GM21447 (cell line): ENCODE data around the gene GPC5.
"Not testable (repeated sequence)": the region's sequence is repeated elsewhere in the genome, so short reads cannot be mapped to it uniquely, and the experiment has no call there.

Experiments
- ATAC-seq: cut with Tn5 transposase; IDR thresholded peaks from one replicate; pipeline ENCODE4 v1.9.1; 2021; ENCODE audit not compliant: unreplicated experiment

The GPC5 gene

DNA sequence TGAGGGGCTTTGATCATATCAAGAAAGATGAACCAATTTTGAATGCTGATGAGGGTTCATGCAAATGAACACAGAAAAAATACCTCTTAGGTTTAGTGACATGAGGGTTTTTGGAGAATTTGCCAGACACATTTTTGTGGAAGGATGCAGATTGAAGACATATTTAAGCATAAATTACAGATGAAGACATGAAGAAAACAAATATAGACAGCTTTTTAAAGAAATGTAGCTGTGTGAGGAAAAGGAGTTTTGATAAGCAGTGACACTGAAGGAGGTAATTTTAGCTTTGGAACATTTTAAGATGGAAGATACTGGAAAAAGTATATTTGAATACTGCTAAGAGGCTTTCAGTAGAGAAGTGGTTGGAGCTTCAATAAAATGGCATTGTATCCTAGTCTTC is 1017.4 kb downstream of the GPC5 start:
- no peak for ATAC-seq

DNA sequence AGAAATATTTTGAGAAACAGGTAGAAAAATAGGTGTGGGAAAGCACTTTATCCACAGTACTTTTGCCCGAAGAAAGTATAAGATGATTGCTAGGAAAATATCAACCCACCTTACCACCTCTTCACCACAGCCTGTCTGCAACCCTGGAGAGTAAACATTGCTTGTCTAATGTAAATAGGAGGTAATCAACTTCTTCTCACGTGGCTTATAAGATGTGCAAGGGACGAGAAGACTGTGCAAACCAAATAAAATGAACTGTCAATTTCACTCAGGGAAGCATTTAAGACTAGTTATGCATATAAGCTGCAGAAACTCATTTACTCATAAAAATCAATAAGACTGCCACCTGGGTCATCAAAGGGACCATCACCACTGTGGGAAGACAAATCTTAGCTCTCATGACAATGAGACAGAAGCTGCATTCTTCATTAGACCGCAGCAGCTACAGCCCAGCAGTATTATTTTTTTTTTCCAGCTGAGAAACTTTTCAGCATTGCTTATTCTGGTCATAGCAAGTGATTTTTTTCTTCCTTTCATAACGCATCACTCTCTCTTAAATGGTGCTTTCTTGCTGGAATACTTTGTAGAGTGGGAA is 1020.5 kb downstream of the GPC5 start:
- ATAC-seq, result no peak

DNA sequence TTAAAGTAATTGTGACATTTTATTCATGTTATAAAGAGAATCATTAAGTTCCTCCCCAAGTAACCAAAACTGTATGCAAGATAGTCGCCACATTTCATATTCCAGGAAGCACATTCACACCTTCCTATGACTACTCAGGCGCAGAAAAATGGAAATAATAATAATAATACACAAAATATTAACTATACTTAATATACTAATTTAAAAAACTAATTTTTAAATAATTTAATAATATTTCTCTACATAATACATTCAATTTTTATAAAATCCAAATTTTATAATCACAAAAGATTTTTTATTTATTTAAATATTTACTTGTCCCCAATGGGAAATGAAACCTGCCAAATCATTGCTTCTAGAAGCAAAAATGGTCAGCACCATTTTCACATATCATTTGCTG is 1030.8 kb downstream of the GPC5 start:
- no peak for ATAC-seq

DNA sequence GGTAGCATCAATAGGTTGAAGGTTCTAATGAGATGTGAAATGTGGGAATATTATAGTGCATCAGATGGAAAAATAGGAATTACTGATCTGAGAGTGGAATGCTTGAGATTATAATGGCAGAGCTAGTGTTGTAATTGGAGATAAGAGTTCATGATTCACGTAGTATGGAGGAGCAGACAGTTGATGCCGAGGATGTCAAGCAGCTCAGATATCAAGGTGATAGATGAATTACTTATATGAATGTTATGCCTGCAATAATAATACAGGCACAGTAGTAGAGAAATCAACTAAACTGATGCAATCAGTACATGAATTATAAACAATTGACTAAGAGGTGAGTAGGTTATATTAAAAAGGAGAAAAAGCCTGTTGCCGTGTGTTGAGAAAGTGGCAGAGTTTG is 1035.0 kb downstream of the GPC5 start:
- ATAC-seq, result no peak

DNA sequence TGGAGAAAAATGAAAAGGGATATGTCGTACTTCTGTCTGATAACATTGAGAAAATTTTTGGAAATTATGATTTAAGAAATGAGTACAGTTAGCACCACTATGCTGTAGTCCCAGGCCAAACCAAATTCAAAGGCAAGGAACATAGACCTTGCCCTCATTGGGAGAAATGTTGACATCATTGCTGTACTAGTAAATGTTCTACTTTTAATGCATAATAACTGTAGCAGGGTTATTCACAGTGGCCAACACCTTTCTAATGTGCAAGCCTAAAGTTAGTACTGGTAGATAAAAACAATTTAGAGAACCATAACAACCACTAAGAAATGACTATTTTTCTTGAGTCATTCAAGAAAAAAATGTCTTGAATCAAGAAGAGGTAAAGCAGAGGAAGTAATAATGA is 1035.5 kb downstream of the GPC5 start:
- no peak for ATAC-seq

DNA sequence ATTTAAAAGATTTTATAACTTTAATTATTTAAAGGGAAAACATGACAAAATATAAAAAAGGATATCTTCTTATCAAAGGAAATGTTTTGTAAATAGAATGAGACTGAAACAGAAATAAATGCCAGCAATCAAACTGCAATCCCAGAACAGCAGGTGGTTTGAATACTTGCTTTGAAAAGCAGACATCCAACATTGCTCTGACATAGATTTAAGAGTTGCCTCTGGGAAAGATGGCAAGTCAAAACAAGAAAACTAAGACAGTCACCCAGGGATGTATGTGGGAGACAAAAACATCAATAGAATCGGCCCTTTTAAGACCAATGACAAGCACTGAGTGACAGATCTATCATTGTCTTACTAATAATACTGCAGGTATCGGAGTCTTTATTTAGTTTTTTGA is 1038.5 kb downstream of the GPC5 start:
- no peak for ATAC-seq

DNA sequence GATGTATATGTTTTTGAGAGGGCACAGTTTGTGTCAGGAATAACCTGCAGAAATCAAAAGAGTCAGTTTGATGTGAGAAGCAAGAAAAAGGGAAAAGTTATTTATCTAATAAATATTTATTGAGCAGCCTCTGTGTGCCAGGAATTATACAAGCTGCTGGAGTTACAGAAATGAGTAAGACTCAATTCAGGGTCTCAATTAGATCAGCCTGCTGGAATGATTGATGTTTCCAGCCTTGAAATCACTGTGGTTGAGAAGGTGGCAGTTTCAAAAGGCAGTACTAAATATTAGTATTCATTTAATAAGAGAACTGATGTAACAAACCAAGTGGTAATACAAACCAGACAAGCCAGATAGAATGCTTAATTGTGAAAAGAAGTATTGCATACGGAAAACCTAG is 1045.8 kb downstream of the GPC5 start:
- no peak for ATAC-seq

DNA sequence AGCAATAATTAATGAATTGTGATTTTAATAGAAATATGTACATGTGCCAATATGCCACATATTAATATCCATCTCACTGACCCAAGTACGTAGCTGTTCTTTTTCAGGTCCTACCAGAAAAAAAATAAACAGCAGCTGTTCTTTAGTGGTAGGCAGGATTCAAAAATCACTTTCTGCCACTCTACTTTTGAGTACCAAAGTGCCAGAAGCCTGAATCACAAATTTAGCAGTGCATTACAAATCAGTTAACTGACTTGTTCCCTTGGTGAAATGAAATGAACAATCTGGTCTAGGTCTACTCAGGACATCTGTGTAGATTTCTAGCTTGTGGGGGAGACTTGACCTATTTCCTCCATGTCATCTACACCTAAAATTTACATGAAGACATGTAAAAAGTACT is 1052.6 kb downstream of the GPC5 start:
- ATAC-seq, result no peak

DNA sequence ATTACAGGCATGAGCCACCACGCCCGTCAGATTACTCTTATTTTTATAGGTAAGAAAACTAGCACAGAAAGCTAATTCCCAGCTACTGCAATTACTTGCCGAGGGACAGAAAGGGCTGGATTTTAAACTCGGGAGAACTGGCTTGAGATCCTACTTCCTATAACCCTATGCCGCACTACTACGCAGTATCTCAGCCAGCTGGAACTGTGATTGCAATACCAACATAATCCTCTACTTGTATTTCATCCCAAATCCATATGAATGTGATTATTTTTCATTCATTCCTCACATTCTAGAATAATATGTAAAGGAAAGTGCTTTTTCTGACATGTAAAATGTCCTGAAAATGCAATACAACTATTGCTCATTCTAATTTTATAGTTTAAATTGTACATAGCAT is 1054.4 kb downstream of the GPC5 start:
- no peak for ATAC-seq

DNA sequence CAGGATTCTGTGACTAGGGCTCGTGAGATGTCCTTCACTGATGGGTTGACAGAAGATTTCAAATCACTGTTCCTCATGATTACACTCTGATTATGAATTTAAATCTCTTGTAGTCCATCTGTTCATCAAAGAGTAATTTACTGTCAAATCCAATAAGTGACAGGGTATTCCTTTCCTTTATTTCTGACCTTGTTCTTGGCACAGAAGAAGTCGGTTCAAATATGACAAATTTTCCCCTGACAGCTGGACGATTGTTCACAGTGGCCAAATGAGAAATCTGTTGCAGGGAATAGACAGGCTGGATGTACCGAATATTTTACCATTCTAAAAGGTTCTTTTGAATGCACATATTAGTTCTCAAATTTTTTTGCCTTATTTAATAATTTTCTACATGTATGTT is 1060.9 kb downstream of the GPC5 start:
- no peak for ATAC-seq

DNA sequence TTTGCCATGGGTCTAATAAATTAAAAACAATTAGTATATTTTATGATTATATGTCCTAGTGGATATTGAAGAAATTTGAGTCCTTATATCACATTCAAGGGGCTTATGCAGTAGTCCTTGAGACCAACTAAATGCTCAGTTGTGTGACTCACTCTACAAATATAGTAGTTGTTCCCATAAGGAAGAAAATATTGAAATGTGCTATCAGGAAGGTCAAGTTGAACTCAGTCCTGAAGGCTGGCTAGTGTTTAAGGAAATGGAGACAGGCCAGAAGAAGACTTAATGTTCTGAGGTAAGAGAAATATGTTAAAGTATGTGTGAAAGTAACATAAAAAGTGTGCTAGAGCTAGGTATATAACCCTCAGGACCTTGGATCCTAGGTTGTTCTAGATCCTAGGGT is 1062.1 kb downstream of the GPC5 start:
- no peak for ATAC-seq

DNA sequence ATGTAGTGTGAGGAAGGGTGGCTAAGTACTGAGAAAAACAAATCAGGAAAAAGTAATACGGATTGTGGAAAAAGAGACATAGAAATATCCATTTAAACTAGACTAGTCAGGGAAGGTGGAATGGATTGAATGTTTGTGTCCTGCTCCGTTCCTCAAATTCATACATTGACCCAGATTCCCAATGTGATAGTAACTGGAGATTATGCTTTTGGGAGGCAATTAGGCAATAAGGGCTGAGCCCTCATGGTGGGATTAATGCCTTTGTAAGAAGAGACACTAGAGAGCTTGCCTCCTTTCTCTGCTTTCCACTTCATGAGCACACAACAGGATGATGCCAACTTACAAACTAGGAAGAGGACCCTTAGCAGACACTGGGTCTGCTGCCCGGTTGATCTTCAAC is 1063.0 kb downstream of the GPC5 start:
- ATAC-seq, result no peak

DNA sequence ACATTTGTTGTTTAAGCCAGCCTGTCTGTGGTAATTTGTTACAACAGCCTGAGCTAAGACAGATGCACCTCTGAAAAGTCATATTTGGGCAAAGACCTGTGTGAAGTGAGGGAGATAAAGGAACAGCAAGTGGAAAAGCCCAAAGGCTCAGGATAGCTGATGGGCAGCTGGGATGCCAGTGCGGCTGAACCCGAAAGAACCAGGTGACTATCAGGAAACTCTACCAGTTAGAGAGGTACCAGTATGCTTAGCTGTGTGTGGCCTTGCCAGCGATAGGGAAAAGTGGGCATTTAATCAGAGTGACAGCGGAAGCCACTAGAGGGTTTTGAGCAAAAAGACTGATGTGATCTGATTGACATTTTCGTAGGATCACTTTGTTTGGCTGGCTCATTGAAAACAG is 1063.4 kb downstream of the GPC5 start:
- no peak for ATAC-seq

DNA sequence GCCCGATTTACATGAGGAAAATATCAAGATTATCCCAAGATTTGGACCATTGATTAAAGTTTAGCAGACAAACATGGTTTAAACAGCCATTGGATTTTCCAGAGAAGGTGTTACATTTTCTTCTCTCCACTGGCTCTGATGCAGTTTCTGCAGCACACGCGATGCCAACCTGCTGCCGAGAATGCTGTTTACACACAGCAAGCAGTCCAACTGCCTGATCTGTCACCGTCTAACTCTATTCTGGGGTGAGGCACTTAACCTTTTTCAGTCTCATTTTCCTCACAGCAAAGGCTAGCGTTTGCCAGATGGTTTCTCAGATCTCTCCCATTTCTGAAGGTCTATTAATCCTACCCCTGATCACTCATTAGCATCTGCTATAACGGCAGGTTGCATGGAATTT is 1064.7 kb downstream of the GPC5 start:
- ATAC-seq, result no peak

DNA sequence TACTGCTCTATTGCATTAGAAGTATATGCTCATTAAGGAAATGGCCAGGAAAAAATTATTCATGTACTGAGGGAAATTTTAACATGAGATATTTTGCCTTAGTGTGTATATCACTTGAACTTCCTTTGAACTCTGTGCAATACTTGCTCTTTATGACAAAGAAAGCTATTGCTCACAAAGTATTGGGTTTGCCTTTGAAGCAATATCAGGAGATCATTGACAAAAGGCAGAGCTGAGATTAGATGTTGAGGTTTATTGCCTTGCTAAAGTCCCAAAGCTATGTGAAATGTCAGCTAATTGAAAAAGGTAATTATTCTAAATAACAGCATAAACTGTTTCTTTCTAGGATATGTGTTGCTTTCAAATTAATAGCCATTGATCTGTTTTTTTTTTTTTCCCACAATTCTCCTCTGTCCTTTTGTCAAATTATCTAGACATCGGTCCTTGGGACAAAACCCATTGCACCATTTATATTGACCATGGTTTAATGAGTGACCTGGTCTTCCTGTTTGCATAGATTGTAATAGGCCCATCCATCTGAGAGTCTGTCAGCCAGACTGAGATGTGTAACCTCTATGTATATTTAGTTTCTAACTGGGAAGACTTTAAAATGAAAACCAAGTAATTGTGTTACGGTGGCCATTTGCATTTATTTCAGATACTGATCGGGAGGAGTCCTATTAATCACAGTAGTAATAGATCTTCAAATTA is 1075.5 kb downstream of the GPC5 start:
- no peak for ATAC-seq

DNA sequence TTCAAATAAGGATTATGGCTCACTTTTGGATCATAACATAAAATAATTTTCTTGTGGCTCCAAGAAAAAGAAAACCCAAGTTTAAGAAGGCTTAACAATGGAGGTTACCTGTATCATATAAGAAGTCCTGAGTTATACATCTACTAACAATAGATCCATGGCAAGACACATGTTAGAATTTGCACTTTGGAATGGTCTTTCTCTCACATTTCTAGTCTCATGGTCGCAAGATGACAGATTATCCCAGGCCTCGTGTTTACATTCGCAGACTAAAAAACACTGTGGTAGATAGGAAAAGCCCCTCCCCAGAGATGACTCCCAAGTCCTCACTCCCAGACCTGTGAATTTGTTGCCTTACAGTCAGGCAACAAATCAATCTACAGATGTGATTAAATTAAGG is 1082.0 kb downstream of the GPC5 start:
- ATAC-seq, result no peak

DNA sequence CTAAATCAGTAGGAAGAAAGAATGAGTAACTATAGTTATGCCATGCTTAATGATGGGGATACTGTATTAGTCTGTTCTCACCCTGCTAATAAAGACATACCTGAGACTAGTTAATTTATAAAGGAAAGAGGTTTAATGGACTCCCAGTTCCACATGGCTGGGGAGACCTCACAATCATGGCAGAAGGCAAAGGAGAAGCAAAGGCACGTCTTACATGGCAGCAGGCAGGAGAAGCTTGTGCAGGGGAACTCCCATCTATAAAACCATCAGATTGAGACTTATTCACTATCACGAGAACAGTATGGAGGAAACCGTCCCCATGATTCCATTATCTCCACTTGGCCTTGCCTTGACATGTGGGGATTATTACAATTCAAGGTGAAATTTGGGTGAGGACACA is 1084.4 kb downstream of the GPC5 start:
- ATAC-seq, result not testable (repeated sequence)

DNA sequence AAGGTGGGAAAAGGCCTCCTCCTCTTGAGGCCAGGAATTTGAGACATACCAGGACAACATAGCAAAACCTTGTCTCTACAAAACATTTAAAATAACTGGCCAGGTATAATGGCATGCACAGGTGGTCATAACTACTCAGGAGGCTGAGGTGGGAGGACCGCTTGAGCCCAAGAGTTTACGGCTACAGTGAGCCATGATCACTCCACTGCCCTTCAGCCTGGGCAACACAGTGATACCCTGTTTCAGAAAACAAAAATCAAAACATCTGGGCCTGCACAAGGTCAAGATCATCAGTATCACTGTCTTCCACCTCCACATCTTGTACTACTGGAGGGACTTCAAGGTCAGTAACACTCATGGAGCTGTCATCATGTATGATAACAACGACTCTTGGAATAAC is 1085.5 kb downstream of the GPC5 start:
- ATAC-seq, result no peak

DNA sequence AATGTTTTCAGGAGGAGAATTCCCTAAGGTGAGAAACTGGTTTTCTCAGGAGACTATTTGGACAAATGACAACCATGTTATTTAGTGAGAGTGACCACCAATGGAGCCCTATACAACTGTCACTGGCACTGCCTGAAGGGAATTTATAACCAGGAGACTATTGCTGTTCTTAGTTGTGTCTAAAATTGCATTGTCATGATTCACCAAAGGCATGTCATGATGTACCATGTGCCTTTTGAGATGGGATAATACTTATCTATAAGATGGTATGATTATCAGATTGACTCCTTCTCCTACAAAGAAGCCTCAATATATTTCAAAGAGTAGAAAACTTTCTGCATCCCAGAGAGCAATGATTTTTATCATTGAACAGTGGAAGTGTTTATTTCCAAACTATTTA is 1088.8 kb downstream of the GPC5 start:
- ATAC-seq, result no peak

DNA sequence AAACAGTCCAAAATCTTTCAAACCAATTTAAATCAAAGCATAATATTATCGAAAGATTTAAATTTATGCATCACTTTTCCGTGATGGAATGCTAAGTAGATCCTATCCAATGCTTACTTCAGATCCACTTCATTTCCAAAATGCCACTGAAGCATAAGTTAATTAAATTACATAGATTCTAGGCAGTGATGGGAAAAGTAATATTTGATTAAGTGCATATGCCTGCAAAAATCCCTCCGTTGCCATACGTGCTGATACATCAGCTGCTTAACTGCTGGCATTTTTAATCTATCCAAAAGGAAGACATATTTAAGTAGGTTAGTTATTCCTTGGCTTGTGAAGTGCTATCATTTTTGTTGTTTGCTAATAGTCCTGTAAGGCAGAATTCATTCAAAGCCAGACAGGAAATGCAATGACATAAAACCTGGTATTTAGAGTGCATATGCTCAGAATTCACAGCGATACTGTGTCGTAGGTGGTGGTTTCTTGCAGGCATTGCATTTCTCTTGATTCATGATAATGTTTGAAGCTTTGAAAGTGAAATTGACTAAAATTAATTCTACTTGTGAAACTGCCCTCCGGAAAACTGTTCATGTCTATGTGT is 1089.9 kb downstream of the GPC5 start:
- ATAC-seq, result no peak

DNA sequence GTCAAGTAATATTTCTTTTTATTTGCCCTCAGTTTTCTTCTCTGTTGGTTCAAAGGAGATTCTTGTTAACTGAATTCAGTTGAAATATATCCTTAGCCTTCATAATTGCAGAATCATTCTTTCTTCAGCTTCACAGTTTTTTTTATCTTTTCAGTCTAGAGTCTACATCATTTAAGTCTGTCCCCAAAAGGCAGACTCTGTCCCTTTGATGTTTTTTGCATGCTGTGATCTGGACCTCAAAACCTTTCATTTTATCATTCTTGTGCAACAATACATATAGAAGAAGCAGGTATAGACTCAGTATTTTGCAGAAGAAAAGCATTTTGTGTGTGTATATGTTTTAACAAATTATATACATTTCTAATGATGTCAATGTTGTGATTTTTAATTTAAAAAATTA is 1093.4 kb downstream of the GPC5 start:
- ATAC-seq, result no peak

DNA sequence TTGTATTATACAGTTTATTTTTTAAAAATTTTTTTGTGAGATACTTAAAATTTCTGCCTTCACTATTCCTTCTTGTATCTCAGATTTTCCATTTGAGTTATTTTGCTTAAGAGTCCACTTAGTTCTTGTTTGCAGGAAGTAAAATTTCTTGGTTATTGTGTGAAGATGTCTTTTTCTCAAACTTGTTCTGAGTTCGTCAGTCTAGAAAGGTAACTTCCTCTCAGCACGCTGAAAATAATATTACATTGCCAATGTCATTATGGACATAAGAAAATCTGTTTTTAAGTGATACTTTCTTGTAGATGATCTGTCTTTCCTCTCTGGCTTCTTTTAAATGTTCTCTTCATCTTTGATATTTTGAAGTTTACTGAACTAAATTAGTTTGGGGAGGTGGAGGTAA is 1096.5 kb downstream of the GPC5 start:
- no peak for ATAC-seq

DNA sequence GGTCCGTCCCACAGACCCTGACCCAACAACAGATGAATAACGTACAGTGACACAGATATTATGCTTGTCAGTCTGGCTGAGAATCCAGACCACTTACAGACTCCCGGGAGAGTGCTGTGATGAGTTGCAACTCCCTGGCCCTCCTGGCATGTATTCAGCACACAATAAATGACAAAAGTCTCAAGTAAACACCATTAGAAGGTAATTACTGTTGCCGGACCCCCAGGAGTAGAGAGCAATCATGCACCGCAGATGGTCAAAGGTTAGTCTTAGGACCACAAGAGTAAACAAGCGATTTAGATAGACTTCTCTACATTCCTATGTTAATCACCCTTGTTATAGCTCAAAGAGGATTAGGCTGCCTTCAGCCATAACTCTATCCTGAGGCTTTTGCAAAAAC is 1101.8 kb downstream of the GPC5 start:
- no peak for ATAC-seq
